Neural progenitor cell (in vitro differentiated cells): ENCODE measurements around the gene NME9. TPM values are rescaled to one million over a fixed set of nuclear protein-coding genes. Genes with fewer than 3 reads are reported as not detected.
"Not testable (repeated sequence)": the region's sequence is repeated elsewhere in the genome, so short reads cannot be mapped to it uniquely, and the experiment has no call there.

Experiments used
- DNase-seq: peaks from one replicate; pipeline ENCODE4 v3.0.0-alpha.2; 2016; ENCODE audit warnings: low spot score
- H2AFZ ChIP-seq: fragments of 200-600 bp; sonication (generic); replicated peaks from 2 replicates; pipeline ENCODE4 v1.6.1; 2016; ENCODE audit warnings: antibody characterized with exemption
- H3F3A ChIP-seq: fragments of 200-600 bp; sonication (generic); 2 replicates; pipeline ENCODE4 v1.6.1; 2016; ENCODE audit warnings: antibody characterized with exemption, low read depth
- H3K27ac ChIP-seq: fragments of 200-600 bp; sonication (generic); 2 replicates; pipeline ENCODE4 v1.5.1; 2016; ENCODE audit warnings: mild to moderate bottlenecking
- H3K27me3 ChIP-seq: fragments of 200-600 bp; sonication (generic); 2 replicates; pipeline ENCODE4 v1.6.1; 2016; ENCODE audit warnings: mild to moderate bottlenecking, moderate library complexity
- H3K36me3 ChIP-seq: fragments of 200-600 bp; sonication (generic); 2 replicates; pipeline ENCODE4 v1.5.1; 2016
- H3K4me1 ChIP-seq: fragments of 200-600 bp; sonication (generic); 2 replicates; pipeline ENCODE4 v1.6.1; 2016; ENCODE audit warnings: mixed run types
- H3K4me2 ChIP-seq: fragments of 200-600 bp; sonication (generic); 2 replicates; pipeline ENCODE4 v1.6.1; 2016
- H3K4me3 ChIP-seq: fragments of 200-600 bp; sonication (generic); 2 replicates; pipeline ENCODE4 v1.5.1; 2016
- H3K79me2 ChIP-seq: fragments of 200-600 bp; sonication (generic); 2 replicates; pipeline ENCODE4 v1.6.1; 2016; ENCODE audit warnings: low read depth
- H3K9ac ChIP-seq: fragments of 200-600 bp; sonication (generic); 2 replicates; pipeline ENCODE4 v1.6.1; 2016
- H3K9me3 ChIP-seq: fragments of 200-600 bp; sonication (generic); 2 replicates; pipeline ENCODE4 v1.5.1; 2016; ENCODE audit warnings: low read depth
- H4K20me1 ChIP-seq: fragments of 200-600 bp; sonication (generic); 2 replicates; pipeline ENCODE4 v1.6.1; 2016; ENCODE audit warnings: low read depth
- H3K27ac Mint-ChIP-seq: 3 replicates; pipeline ENCODE4 v1.8.0; 2021; ENCODE audit warnings: mixed read lengths
- H3K27me3 Mint-ChIP-seq: 2 replicates; pipeline ENCODE4 v1.8.0; 2022; ENCODE audit warnings: low read depth, mild to moderate bottlenecking, inconsistent platforms, moderate library complexity, mixed read lengths; ENCODE audit not compliant: insufficient read depth
- H3K36me3 Mint-ChIP-seq: 3 replicates; pipeline ENCODE4 v1.8.0; 2021; ENCODE audit warnings: mixed read lengths
- H3K4me1 Mint-ChIP-seq: 3 replicates; pipeline ENCODE4 v1.8.0; 2021; ENCODE audit warnings: mixed read lengths
- H3K4me3 Mint-ChIP-seq: 3 replicates; pipeline ENCODE4 v1.8.0; 2021; ENCODE audit warnings: mild to moderate bottlenecking, moderate library complexity, mixed read lengths
- H3K9me3 Mint-ChIP-seq: 3 replicates; pipeline ENCODE4 v1.8.0; 2020; ENCODE audit warnings: mixed read lengths
- CTCF ChIP-seq: fragments of 200-600 bp; sonication (generic); IDR thresholded peaks from 2 replicates; pipeline ENCODE4 v1.5.1; 2017; ENCODE audit warnings: antibody characterized with exemption, mild to moderate bottlenecking
- EZH2 ChIP-seq: fragments of 200-600 bp; sonication (generic); IDR thresholded peaks from 2 replicates; pipeline ENCODE4 v1.6.1; 2017; ENCODE audit warnings: antibody characterized with exemption, mild to moderate bottlenecking, moderate library complexity
- EZH2phosphoT487 ChIP-seq: fragments of 200-600 bp; sonication (generic); IDR thresholded peaks from 2 replicates; pipeline ENCODE4 v1.6.1; 2017; ENCODE audit warnings: antibody characterized with exemption
- total RNA-seq: library from RNA; depleted of rRNA; stranded (reverse); fragments of >200 nt; gene quantifications from 2 replicates; pipeline ENCODE4 v1.2.3, GENCODE V29; 2015; ENCODE audit warnings: low replicate concordance

Gene NME9
- total RNA-seq, 1 donor from 2014 or later, result 1.1 TPM

GRCh38 chr3:138377804-138378203 lies 48.2 kb upstream of the NME9 start:
- no peaks in the 10 kb centered on the region for H3K27me3 ChIP-seq
- DNase-seq, result no peak
- H3K36me3 ChIP-seq, result no peaks in the 10 kb centered on the region
- no peaks in the 10 kb centered on the region for H3F3A ChIP-seq
- H3K9ac ChIP-seq, result no peak overlapping the region
- Mint-ChIP-seq H3K4me3 (no peak overlapping the region), H3K27ac (no peak overlapping the region), H3K27me3 (no peaks in the 10 kb centered on the region), H3K36me3 (peaks cover 18% of the 10 kb centered on the region), H3K4me1 (peaks cover 18% of the 10 kb centered on the region), H3K9me3 (no peaks in the 10 kb centered on the region)
- H2AFZ ChIP-seq, result no peak overlapping the region
- TF ChIP-seq CTCF (no peak), EZH2phosphoT487 (no peak), EZH2 (no peak)
- no peaks in the 10 kb centered on the region for H3K9me3 ChIP-seq
- no peak overlapping the region for H3K4me2 ChIP-seq
- H3K79me2 ChIP-seq, result no peaks in the 10 kb centered on the region
- no peaks in the 10 kb centered on the region for H4K20me1 ChIP-seq
- no peak overlapping the region for H3K4me3 ChIP-seq
- no peaks in the 10 kb centered on the region for H3K4me1 ChIP-seq
- H3K27ac ChIP-seq, result no peak overlapping the region

- not testable (repeated sequence) for H3K4me1 ChIP-seq, H3K9me3 ChIP-seq
- H3K36me3 Mint-ChIP-seq, result peaks cover 18% of the 10 kb centered on the region
Measured at GRCh38 chr3:138377212-138377611, 47.6 kb upstream of the NME9 start.

GRCh38 chr3:138376663-138377062 lies 47.0 kb upstream of the NME9 start:
- H3K9ac ChIP-seq, result no peak overlapping the region
- H3K27ac ChIP-seq, result no peak overlapping the region
- DNase-seq, result no peak

More at GRCh38 chr3:138377212-138377611, 47.6 kb upstream of the NME9 start:
- not testable (repeated sequence) for DNase-seq, H3K27me3 Mint-ChIP-seq, H3K4me2 ChIP-seq, H2AFZ ChIP-seq, H3K27me3 ChIP-seq, H3F3A ChIP-seq, H3K27ac ChIP-seq, H3K27ac Mint-ChIP-seq, H3K9ac ChIP-seq, H4K20me1 ChIP-seq, H3K4me3 Mint-ChIP-seq, H3K79me2 ChIP-seq, H3K36me3 ChIP-seq, H3K4me3 ChIP-seq, H3K9me3 Mint-ChIP-seq
- peaks cover 14% of the 10 kb centered on the region for H3K4me1 Mint-ChIP-seq

GRCh38 chr3:138375447-138375846 lies 45.8 kb upstream of the NME9 start:
- Mint-ChIP-seq H3K36me3 (peaks cover 18% of the 10 kb centered on the region), H3K9me3 (peaks cover 3% of the 10 kb centered on the region), H3K27ac (no peak overlapping the region), H3K4me3 (no peak overlapping the region), H3K4me1 (peaks cover 9% of the 10 kb centered on the region), H3K27me3 (peaks cover 2% of the 10 kb centered on the region)
- H3K4me2 ChIP-seq, result no peak overlapping the region
- no peak overlapping the region for H2AFZ ChIP-seq
- H3K79me2 ChIP-seq, result no peaks in the 10 kb centered on the region
- H4K20me1 ChIP-seq, result no peaks in the 10 kb centered on the region
- no peak for DNase-seq
- no peak overlapping the region for H3K4me3 ChIP-seq
- H3K27me3 ChIP-seq, result no peaks in the 10 kb centered on the region
- TF ChIP-seq EZH2phosphoT487 (no peak), CTCF (no peak), EZH2 (no peak)
- no peaks in the 10 kb centered on the region for H3F3A ChIP-seq
- no peaks in the 10 kb centered on the region for H3K36me3 ChIP-seq
- no peak overlapping the region for H3K9ac ChIP-seq
- H3K4me1 ChIP-seq, result no peaks in the 10 kb centered on the region
- H3K9me3 ChIP-seq, result no peaks in the 10 kb centered on the region
- H3K27ac ChIP-seq, result no peak overlapping the region

More at GRCh38 chr3:138376663-138377062, 47.0 kb upstream of the NME9 start:
- Histone ChIP-seq H3F3A (no peaks in the 10 kb centered on the region), H3K79me2 (no peaks in the 10 kb centered on the region), H3K4me1 (no peaks in the 10 kb centered on the region), H2AFZ (no peak overlapping the region), H3K36me3 (no peaks in the 10 kb centered on the region), H4K20me1 (no peaks in the 10 kb centered on the region), H3K4me3 (no peak overlapping the region), H3K27me3 (no peaks in the 10 kb centered on the region), H3K9me3 (no peaks in the 10 kb centered on the region), H3K4me2 (no peak overlapping the region)
- Mint-ChIP-seq H3K4me3 (no peak overlapping the region), H3K9me3 (no peaks in the 10 kb centered on the region), H3K36me3 (peaks cover 18% of the 10 kb centered on the region), H3K27ac (no peak overlapping the region), H3K4me1 (peaks cover 13% of the 10 kb centered on the region), H3K27me3 (peaks cover 2% of the 10 kb centered on the region)
- TF ChIP-seq EZH2, result no peak
- no peak for TF ChIP-seq EZH2phosphoT487
- TF ChIP-seq CTCF, result no peak
